Chondrocyte (in vitro differentiated cells): Measurements from ENCODE around the gene SUGCT. TPM values are rescaled to one million over a fixed set of nuclear protein-coding genes. Genes with fewer than 3 reads are reported as not detected.

Source experiments
- DNase-seq: peaks from one replicate; pipeline ENCODE4 v3.0.0; 2021; ENCODE audit warnings: mixed read lengths, low spot score
- H3K27ac Mint-ChIP-seq: one replicate; pipeline ENCODE4 v1.8.0; 2021; ENCODE audit warnings: mild to moderate bottlenecking, moderate library complexity, mixed read lengths; ENCODE audit not compliant: unreplicated experiment
- H3K27me3 Mint-ChIP-seq: 2 replicates; pipeline ENCODE4 v1.8.0; 2021; ENCODE audit warnings: low read depth, mixed read lengths
- H3K36me3 Mint-ChIP-seq: 2 replicates; pipeline ENCODE4 v1.8.0; 2021; ENCODE audit warnings: low read depth, mixed read lengths
- H3K4me1 Mint-ChIP-seq: 2 replicates; pipeline ENCODE4 v1.8.0; 2021; ENCODE audit warnings: low read depth, mild to moderate bottlenecking, mixed read lengths
- H3K4me3 Mint-ChIP-seq: one replicate; pipeline ENCODE4 v1.8.0; 2021; ENCODE audit warnings: mild to moderate bottlenecking, moderate library complexity, mixed read lengths; ENCODE audit not compliant: unreplicated experiment
- H3K9me3 Mint-ChIP-seq: 2 replicates; pipeline ENCODE4 v1.8.0; 2021; ENCODE audit warnings: low read depth, mixed read lengths
- total RNA-seq: library from RNA; stranded (reverse); gene quantifications from 3 replicates; pipeline ENCODE4 v1.2.1, GENCODE V29; 2021
- TF ChIP-seq, protein P1 (sequence below): fragments of 200-600 bp; sonication (generic); IDR thresholded peaks from 2 replicates; pipeline ENCODE4 v1.5.0; 2021; ENCODE audit warnings: antibody characterized with exemption, mild to moderate bottlenecking, moderate library complexity

Gene SUGCT
- total RNA-seq, 1 donor from 2014 or later = 34.4 TPM

DNA sequence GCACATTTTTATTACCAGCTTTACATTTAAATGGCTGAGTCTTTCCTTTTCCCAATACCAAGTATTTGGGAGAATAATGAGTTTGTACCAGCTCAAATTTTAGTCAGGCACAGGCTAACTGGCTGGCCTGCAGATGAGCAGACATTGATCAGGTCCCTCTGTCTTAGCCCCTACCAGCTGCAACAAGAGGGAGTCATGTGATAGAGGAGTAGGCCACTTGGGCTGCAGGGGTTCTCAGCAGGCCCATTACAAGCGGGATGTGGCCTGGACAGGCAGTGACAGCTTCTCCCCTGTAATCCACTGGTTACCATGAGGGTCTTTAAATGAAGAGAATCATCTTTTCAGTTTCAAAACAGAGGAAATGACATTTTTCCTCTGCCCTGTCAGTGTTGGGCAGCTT lies 283.6 kb downstream of the SUGCT start:
- no peaks in the 10 kb centered on the region for H3K27me3 Mint-ChIP-seq
- no peaks in the 10 kb centered on the region for H3K36me3 Mint-ChIP-seq
- peaks cover 16% of the 10 kb centered on the region for H3K4me1 Mint-ChIP-seq
- H3K4me3 Mint-ChIP-seq = no peak overlapping the region
- DNase-seq = no peak
- H3K27ac Mint-ChIP-seq = no peak overlapping the region
- TF ChIP-seq, protein P1, sequence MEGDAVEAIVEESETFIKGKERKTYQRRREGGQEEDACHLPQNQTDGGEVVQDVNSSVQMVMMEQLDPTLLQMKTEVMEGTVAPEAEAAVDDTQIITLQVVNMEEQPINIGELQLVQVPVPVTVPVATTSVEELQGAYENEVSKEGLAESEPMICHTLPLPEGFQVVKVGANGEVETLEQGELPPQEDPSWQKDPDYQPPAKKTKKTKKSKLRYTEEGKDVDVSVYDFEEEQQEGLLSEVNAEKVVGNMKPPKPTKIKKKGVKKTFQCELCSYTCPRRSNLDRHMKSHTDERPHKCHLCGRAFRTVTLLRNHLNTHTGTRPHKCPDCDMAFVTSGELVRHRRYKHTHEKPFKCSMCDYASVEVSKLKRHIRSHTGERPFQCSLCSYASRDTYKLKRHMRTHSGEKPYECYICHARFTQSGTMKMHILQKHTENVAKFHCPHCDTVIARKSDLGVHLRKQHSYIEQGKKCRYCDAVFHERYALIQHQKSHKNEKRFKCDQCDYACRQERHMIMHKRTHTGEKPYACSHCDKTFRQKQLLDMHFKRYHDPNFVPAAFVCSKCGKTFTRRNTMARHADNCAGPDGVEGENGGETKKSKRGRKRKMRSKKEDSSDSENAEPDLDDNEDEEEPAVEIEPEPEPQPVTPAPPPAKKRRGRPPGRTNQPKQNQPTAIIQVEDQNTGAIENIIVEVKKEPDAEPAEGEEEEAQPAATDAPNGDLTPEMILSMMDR = no peak
- no peaks in the 10 kb centered on the region for H3K9me3 Mint-ChIP-seq

DNA sequence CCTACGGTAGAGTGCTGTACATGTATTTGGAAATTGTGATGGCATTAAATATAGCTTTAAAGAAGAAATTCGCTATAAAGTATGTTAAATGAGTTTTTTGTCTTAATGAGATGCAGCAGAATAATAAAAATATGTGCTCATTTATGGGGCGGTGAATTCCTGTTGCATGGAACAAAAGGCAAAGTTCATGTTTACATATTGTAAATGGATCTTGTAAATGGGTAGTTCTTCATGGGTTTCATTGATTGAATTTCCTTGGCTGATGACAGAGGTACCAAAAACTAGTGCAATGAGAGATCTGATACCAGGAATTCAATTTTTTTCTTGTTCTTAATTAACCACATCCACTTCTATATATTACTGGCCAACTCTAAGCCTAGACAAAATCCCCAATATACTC lies 284.2 kb downstream of the SUGCT start:
- DNase-seq = no peak
- H3K36me3 Mint-ChIP-seq = no peaks in the 10 kb centered on the region
- TF ChIP-seq, protein P1 = no peak
- peaks cover 16% of the 10 kb centered on the region for H3K4me1 Mint-ChIP-seq
- no peak overlapping the region for H3K27ac Mint-ChIP-seq
- no peaks in the 10 kb centered on the region for H3K27me3 Mint-ChIP-seq
- H3K4me3 Mint-ChIP-seq = no peak overlapping the region
- no peaks in the 10 kb centered on the region for H3K9me3 Mint-ChIP-seq

DNA sequence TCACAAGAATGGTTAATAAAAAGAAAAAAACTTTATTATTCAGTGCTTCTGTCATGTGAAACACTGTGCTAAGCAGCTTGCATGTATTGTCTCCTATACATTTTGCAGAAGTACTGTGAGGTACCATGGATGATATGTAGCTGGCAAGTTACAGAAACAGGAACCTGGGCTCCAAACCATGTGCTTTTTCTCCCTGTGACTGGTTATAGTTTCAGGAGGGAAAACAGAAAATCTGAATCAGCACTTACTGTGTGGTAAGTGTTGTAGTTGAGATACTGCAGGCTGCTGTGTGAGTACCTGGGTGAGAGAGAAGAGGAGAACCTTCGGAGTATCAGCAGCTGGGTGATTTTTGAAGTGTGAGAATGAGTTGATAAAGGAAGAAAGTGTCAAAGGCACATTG lies 285.0 kb downstream of the SUGCT start:
- no peak for DNase-seq
- H3K4me1 Mint-ChIP-seq = peaks cover 17% of the 10 kb centered on the region
- TF ChIP-seq, protein P1 = no peak
- H3K36me3 Mint-ChIP-seq = no peaks in the 10 kb centered on the region
- peak overlapping the region; percentile 55 for H3K27ac Mint-ChIP-seq
- no peaks in the 10 kb centered on the region for H3K9me3 Mint-ChIP-seq
- no peak overlapping the region for H3K4me3 Mint-ChIP-seq
- H3K27me3 Mint-ChIP-seq = no peaks in the 10 kb centered on the region

DNA sequence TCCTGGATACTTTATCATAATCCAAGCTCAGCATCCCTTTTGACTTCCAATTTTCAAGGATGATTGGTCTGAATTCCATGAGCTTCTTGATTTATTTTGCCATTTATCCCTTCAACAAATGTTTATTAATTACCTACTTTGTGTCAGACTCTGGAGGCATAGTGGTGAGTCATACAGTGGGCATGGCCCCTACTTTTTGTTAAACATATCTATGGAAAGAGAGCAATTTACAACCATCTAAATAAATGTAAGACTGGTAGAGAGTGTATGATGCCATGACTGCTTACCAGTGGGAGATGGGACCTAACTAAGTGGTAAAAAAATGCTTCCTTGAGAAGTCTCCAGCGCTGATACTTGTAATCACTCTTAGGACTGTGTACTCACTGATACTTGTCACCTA lies 286.6 kb downstream of the SUGCT start:
- H3K36me3 Mint-ChIP-seq = no peaks in the 10 kb centered on the region

DNA sequence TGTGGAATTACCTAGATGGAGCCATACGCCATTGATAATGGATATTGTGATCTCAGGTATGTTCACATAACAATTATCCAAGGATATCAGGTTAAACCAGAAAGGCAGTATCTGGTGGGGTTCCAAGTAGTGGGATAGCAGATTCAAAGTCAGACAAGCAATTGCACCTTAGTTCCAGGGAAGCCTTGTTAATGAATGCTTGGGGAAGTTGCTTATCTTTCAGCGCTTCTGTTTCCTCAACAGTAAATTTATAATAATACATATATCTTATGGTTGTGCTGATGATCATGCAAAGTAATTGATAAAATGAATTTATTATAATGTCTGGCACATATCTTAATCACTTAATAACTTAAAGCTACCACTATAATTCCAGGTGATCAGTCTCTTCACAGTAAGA lies 290.9 kb downstream of the SUGCT start:
- peaks cover 18% of the 10 kb centered on the region for H3K4me1 Mint-ChIP-seq
- TF ChIP-seq, protein P1 = no peak
- DNase-seq = no peak
- H3K36me3 Mint-ChIP-seq = peaks cover 3% of the 10 kb centered on the region
- no peak overlapping the region for H3K4me3 Mint-ChIP-seq
- no peaks in the 10 kb centered on the region for H3K27me3 Mint-ChIP-seq
- peaks cover 11% of the 10 kb centered on the region for H3K9me3 Mint-ChIP-seq
- H3K27ac Mint-ChIP-seq = no peak overlapping the region

More for the DNA sequence above, 286.6 kb downstream of the SUGCT start:
- H3K9me3 Mint-ChIP-seq = no peaks in the 10 kb centered on the region
- DNase-seq = no peak
- H3K4me3 Mint-ChIP-seq = no peak overlapping the region
- H3K27me3 Mint-ChIP-seq = no peaks in the 10 kb centered on the region
- H3K4me1 Mint-ChIP-seq = peaks cover 23% of the 10 kb centered on the region
- TF ChIP-seq, protein P1 = no peak
- no peak overlapping the region for H3K27ac Mint-ChIP-seq
